T-helper 1 cell treated with Interleukin-12 subunit alpha and Interleukin-12 subunit beta and Interleukin-4 antibody, amounts not matched to agents 30 μg/mL and 1 μg/mL, for 36 hours (primary cell): ENCODE measurements around the gene GALNT13.

Experiments used
- H3K27ac Mint-ChIP-seq: one replicate; pipeline ENCODE4 v1.8.0; 2021; ENCODE audit warnings: mild to moderate bottlenecking, mixed read lengths
- H3K27me3 Mint-ChIP-seq: one replicate; pipeline ENCODE4 v1.8.0; 2021; ENCODE audit warnings: low read depth, mixed read lengths
- H3K36me3 Mint-ChIP-seq: one replicate; pipeline ENCODE4 v1.8.0; 2021; ENCODE audit warnings: low read depth, mixed read lengths
- H3K4me1 Mint-ChIP-seq: one replicate; pipeline ENCODE4 v1.8.0; 2021; ENCODE audit warnings: low read depth, mixed read lengths
- H3K4me3 Mint-ChIP-seq: one replicate; pipeline ENCODE4 v1.8.0; 2021; ENCODE audit warnings: mild to moderate bottlenecking, moderate library complexity, mixed read lengths
- H3K9me3 Mint-ChIP-seq: one replicate; pipeline ENCODE4 v1.8.0; 2021; ENCODE audit warnings: mixed read lengths

Gene GALNT13

DNA sequence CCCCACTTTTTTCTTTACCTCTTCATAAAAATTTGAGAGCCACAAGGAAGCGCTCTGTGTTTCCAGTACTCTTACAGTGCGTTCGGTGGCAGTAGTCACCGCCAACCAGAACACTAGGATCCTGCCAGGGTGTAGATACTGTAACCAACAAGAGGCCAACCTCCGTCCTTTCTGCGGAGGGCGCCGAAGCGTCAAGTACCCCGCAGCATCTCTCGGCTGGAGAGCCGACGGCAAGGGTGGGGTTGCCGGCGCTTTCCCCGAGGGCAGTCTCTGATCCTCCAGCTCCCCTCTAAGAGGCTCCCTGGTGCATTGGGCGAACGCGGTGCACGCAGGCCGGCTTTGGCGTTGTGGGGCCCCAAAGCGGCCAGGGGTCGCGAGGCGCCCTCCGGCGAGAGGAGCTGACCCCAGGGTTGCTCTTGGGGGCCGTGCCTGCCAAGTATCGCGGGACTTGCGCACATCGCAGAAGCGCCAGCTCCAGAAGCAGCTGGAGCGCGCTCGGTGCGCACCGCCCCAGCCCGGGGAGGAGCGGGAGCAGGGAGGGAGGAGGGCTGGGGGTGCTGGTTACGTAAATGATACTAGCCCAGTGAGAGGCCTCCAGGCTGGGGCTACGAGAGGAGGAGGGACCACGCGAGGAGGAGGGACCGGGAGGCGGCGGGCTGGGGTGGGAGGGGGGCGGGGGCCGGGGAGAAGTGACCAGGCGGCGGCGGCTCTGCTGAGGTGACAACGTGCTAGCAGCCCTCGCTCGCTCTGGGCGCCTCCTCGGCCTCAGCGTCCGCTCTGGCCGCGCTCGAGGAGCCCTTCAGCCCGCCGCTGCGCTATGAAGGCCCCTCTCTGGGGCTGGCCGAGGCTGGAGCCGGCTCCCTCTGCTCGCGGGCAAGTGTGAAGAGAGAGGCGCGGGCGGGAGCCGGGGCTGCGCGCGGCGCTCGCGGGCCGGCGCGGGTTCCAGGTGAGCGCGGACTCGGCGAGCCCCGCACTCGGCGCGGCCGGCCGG is at the start of gene GALNT13:
GALNT13 (plus strand) TSS at position 692 of the 991 bp plus-strand sequence.
- Mint-ChIP-seq H3K36me3 (no peaks in the 10 kb centered on the region), H3K4me3 (no peak within 1 kb of the TSS), H3K27me3 (peaks cover 32% of the 10 kb centered on the region), H3K4me1 (no peaks in the 10 kb centered on the region), H3K9me3 (no peaks in the 10 kb centered on the region), H3K27ac (peak within 1 kb of the TSS; percentile 7)

DNA sequence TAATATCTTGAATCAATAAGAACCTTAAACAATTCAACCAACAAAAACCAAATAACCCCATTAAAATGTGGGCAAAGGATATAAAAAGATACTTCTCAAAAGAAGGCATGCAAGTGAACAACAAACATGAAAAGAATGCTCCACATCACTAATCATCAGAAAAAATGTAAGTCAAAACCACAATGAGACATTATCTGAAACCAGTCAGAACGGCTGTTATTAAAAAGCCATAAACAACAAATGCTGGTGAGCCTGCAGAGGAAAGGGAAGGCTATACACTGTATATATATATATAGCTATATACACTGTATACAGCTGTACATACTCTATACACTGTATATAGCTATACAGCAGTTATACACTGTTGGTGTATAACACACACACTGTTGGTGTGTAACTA is 47.8 kb upstream of the GALNT13 start:
- Mint-ChIP-seq H3K4me3 (no peak overlapping the region), H3K9me3 (peaks cover 13% of the 10 kb centered on the region), H3K4me1 (no peaks in the 10 kb centered on the region), H3K36me3 (no peaks in the 10 kb centered on the region), H3K27me3 (no peaks in the 10 kb centered on the region), H3K27ac (no peak overlapping the region)

DNA sequence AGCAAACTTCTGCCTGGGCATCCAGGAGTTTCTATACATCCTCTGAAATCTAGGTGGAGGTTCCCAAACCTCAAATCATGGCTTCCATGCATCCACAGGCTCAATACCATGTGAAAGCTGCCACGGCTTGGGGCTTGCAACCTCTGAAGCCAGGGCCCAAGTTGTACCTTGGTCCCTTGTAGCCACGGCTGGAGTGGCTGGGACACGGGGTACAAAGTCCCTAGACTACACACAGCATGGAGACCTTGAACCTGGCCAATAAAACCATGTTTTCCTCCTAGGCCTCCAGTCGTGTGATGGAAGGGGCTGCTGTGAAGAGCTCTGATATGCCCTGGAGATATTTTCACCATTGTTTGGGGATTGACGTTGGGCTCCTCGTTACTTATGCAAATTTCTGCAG is 43.4 kb upstream of the GALNT13 start:
- Mint-ChIP-seq H3K27me3 (no peaks in the 10 kb centered on the region), H3K36me3 (no peaks in the 10 kb centered on the region), H3K9me3 (peaks cover 19% of the 10 kb centered on the region), H3K27ac (no peak overlapping the region), H3K4me1 (no peaks in the 10 kb centered on the region), H3K4me3 (no peak overlapping the region)

DNA sequence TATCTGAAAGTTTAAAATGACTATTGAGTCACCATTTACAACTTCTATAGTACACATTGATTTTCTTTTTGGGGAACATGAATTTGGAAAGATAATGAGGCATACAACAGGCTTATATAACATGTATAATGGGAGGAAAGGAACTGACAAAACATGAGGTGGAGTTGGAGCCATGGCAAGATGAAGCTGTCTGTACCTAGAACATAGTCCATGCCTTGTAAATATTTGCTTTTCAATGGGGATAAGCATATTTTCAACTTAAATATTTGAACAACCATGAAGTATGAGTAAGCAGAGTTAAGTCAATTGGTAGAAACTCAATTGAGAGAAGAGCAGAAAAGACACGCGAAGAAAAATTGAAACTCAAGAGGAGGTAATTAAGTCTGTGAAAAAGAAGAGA is 37.1 kb upstream of the GALNT13 start:
- Mint-ChIP-seq H3K4me1 (no peaks in the 10 kb centered on the region), H3K36me3 (no peaks in the 10 kb centered on the region), H3K27me3 (no peaks in the 10 kb centered on the region), H3K9me3 (peaks cover 17% of the 10 kb centered on the region), H3K27ac (no peak overlapping the region), H3K4me3 (no peak overlapping the region)

DNA sequence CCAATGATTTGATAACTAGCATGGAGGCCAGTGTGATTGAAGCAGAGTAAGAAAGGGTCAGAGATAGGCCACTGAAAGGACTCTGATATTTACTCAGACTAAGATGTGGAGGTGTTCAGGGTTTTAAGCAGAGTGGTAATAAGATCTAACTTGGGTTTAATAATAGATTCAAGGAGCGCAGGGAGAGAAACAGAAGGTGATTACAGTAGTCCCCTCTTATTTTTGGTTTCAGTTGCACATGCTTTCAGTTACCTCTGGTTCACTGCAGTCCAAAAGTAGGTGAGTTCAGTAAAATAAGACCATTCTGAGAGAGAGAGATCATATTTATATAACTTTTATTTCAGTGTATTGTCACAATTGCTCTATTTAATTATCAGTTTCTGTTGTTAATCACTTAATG is 13.5 kb upstream of the GALNT13 start:
- Mint-ChIP-seq H3K27me3 (no peaks in the 10 kb centered on the region), H3K4me1 (no peaks in the 10 kb centered on the region), H3K4me3 (no peak overlapping the region), H3K9me3 (peaks cover 2% of the 10 kb centered on the region), H3K36me3 (no peaks in the 10 kb centered on the region), H3K27ac (no peak overlapping the region)

DNA sequence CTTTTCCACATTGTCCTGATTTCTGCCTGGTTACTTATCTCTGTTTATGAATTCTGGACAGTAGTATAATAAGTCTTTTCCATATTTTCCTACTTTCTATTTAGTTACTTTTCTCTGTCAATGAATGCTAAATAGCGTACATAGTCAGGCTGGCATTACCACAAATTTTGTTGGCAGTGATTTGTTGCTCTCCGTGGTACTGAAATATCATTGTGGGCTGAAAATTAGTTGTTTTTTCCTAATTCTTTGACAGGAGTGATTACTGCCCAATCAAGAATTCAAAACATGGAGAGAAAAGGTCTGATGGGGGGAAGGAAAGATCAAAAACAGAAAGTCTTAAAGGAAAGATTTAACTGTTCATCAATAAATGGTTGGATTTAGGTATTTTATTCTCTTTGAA is 7.7 kb upstream of the GALNT13 start:
- no peaks in the 10 kb centered on the region for H3K36me3 Mint-ChIP-seq
- H3K27me3 Mint-ChIP-seq: no peaks in the 10 kb centered on the region
- peaks cover 3% of the 10 kb centered on the region for H3K9me3 Mint-ChIP-seq
- no peak overlapping the region for H3K27ac Mint-ChIP-seq
- no peaks in the 10 kb centered on the region for H3K4me1 Mint-ChIP-seq
- H3K4me3 Mint-ChIP-seq: no peak overlapping the region

DNA sequence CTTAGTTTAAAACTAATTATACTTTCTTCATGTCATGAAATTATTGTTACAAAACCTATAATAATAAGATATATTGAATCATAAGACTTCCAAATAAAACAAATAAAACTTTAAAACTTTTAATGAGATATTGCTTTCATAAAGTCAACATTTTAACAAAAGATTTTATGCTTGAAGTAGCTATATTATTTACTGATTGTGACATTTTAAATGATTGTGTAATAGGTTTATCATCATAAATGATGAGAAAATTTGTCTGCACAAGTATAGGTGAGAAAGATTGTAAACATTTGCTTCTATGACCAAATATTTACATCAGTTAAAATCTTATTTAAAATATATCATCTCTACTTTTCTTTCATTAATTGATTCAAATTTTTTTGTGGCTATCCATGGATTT is 5.1 kb upstream of the GALNT13 start:
- H3K4me1 Mint-ChIP-seq: no peaks in the 10 kb centered on the region
- peaks cover 3% of the 10 kb centered on the region for H3K9me3 Mint-ChIP-seq
- H3K27ac Mint-ChIP-seq: no peak overlapping the region
- H3K36me3 Mint-ChIP-seq: no peaks in the 10 kb centered on the region
- H3K4me3 Mint-ChIP-seq: no peak overlapping the region
- peaks cover 13% of the 10 kb centered on the region for H3K27me3 Mint-ChIP-seq

DNA sequence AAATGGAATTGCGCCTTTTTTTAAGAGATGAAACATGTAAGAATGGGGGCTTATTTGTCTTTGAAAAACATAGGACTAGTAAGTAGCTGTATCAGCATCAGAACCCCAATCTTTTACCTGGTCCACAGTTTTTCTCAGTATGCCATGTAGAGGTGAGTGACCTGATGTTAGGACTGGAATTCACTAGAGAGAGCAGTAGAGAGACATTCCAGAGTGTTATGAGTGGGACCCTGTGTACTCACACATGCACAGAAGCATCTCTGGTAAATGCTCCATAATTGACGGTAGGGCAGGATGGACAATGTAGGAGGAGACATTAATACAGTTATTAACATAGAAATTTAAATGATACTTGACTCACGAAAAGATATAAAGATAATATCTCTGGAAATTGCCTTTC is 1.4 kb upstream of the GALNT13 start:
- no peak overlapping the region for H3K4me3 Mint-ChIP-seq
- no peaks in the 10 kb centered on the region for H3K4me1 Mint-ChIP-seq
- H3K36me3 Mint-ChIP-seq: no peaks in the 10 kb centered on the region
- peaks cover 32% of the 10 kb centered on the region for H3K27me3 Mint-ChIP-seq
- no peaks in the 10 kb centered on the region for H3K9me3 Mint-ChIP-seq
- no peak overlapping the region for H3K27ac Mint-ChIP-seq

DNA sequence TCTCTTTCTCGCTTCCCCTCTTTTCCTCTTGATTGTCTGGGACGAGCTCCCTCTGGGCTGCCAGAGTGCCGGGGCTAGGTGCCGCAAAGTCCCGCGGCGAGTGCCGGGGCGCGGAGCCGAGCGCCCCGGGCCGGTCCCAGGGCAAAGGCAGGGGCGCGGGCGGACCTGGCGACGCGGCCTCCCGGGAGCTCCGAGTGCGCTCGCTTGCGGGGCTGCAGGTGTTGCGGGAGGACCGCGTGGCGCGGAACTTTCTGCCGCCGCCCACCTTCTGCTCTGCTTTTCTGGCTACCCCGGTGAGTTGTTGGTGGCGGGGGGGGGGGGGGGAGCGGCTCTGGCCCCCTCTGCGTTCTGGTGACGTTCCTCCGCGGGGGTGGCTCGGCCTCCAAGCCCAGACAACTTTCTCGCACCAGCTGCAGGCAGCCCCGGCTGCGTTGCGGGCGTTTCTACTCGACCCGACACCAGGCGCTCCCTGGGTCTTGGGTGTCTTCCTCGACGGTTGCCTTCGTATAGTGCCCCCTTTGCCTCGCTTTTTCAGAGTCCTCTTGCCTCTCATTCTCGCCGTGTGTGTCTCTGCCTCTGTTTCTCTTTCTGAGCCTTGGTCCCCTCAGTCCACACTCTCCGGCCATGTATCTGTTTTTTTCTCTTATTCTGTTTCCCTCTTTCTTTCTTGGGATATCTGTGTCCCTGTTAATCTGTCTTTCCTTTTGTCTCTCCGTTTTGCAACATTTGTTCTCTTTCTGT is 759 bp downstream of the GALNT13 start:
- H3K27me3 Mint-ChIP-seq: peaks cover 32% of the 10 kb centered on the region
- no peaks in the 10 kb centered on the region for H3K9me3 Mint-ChIP-seq
- no peak overlapping the region for H3K4me3 Mint-ChIP-seq

DNA sequence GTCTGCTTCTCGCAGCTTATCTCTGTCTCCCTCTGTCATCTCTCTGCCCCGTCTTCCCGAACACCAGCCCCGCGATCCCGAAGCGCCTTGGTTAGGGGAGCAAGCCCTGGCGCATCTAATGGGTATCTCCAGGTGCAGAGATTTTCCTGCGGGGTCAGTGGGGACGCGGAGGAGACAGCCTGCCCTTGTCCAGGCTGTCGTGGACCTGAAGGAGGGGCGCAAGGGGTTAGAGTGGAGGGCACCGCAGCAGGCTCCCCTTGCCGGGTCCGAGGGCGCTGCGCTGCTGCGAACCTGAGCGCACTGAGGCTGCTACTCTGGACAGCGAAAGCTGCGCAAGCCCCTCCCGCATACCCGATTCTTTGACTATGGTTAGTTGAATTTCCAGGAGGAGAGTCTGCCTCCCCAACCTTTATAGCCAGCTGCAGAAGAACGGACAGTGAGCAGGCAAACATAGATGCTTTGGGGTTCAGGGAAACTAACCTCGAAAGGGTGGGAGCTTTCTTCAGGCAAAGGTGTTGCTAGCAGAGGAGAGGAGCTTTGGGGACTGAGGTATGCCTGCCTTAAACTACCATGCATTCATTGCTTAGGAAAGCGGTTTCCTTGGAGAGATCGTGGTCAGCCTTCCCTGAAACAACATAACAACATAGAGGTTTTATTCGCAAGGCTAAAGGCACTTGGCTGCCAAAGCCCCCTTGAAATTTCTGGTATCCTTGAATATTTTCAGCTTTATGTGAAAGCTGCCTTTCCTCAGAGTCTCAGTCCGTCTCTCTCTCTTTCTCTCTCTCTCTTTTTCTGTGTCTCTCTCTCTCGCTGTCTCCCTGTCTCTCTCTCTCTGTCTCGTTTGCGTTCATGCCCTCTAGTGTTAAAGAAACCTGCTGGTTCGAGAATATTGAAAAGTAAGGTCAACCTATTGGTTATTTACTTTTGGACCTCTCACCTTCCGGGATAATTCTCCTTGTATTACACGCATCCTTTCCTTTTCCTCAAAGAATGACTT is 1.6 kb downstream of the GALNT13 start:
- H3K36me3 Mint-ChIP-seq: no peaks in the 10 kb centered on the region
- no peaks in the 10 kb centered on the region for H3K9me3 Mint-ChIP-seq
- no peaks in the 10 kb centered on the region for H3K4me1 Mint-ChIP-seq
- no peak overlapping the region for H3K4me3 Mint-ChIP-seq
- peaks cover 32% of the 10 kb centered on the region for H3K27me3 Mint-ChIP-seq
- no peak overlapping the region for H3K27ac Mint-ChIP-seq

More for the DNA sequence above, 759 bp downstream of the GALNT13 start:
- Mint-ChIP-seq H3K36me3 (no peaks in the 10 kb centered on the region), H3K27ac (peak overlapping the region; percentile 7), H3K4me1 (no peaks in the 10 kb centered on the region)

DNA sequence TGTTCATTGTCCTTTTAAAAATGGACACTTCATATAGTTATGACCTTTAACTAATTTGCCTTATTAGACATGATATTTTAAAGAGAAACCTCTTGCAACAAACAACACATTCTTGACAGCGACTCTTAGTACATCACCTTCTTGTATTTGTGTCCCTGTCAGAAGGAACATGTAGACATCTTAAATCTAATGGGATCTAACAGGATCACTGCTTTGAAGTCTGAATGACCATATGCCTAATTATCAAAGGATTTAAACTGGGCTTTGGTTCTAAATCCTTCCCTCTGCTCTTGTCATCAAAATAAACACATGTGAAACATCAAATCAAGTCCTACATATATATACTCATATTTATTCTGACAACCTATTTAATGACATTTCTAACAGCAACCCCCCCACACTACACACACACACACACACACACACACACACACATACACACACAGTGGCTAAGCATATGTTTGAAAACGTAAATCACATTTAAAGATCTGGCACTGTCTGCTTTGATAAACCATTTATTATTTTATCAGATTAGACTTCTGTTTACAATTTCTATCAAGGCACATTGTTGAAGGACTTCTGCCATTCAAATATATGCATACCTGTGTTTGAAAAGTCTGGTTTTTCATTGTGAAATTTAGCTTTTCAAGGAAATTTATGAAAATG is 4.2 kb downstream of the GALNT13 start:
- H3K27me3 Mint-ChIP-seq: peaks cover 23% of the 10 kb centered on the region
- H3K4me3 Mint-ChIP-seq: no peak overlapping the region

DNA sequence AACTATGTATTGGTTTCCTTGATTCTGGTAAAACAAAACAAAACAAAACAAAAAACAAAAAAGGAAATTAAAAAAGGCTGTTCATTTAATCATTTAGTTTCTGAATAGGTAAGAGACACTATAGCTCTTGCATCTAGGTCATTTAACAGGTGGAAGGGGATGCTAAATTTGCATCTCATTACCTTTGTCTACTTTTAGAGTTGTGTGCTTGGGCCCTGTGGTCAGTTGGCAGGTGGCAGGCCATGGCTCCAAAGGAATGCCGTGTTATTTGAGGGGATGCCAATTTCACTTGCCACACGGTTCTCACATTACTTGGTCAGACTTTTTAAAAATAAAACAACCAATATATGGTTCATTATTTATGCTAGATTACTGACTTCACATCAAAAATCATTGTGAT is 9.2 kb downstream of the GALNT13 start:
- Mint-ChIP-seq H3K27ac (no peak overlapping the region), H3K4me3 (no peak overlapping the region), H3K9me3 (peaks cover 4% of the 10 kb centered on the region)

More for the DNA sequence above, 4.2 kb downstream of the GALNT13 start:
- no peaks in the 10 kb centered on the region for H3K36me3 Mint-ChIP-seq
- H3K9me3 Mint-ChIP-seq: no peaks in the 10 kb centered on the region
- H3K4me1 Mint-ChIP-seq: no peaks in the 10 kb centered on the region
- H3K27ac Mint-ChIP-seq: no peak overlapping the region

DNA sequence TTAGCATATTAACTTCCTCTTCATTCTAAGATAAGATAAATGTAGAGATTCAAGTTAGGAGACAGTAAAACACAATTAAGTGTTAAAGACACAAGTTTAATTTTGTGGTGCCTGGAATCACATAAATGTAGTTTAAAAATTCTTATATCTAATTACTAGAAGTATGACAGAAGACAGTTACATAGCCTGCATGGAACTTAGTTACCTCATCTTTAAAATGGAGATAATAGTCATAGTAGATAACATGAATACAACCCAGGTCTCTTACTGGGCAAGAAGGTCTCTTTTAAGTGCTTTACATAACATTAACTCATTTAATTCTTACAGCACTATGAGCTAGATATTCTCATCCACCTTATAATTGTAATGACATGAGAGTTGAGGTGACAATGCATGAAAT is 15.1 kb downstream of the GALNT13 start:
- Mint-ChIP-seq H3K9me3 (peaks cover 4% of the 10 kb centered on the region), H3K36me3 (no peaks in the 10 kb centered on the region), H3K4me1 (no peaks in the 10 kb centered on the region), H3K4me3 (no peak overlapping the region), H3K27me3 (no peaks in the 10 kb centered on the region), H3K27ac (no peak overlapping the region)

More for the DNA sequence above, 9.2 kb downstream of the GALNT13 start:
- Mint-ChIP-seq H3K36me3 (no peaks in the 10 kb centered on the region), H3K4me1 (no peaks in the 10 kb centered on the region), H3K27me3 (no peaks in the 10 kb centered on the region)
